ENCODE results near the gene INSIG1. TPM values are rescaled to one million over a fixed set of nuclear protein-coding genes. Genes with fewer than 3 reads are reported as not detected.

Gene INSIG1
- polyA plus RNA-seq, 1 of the 3 experiments (the other 2 are of a cell fraction) = 6.4 TPM

DNA sequence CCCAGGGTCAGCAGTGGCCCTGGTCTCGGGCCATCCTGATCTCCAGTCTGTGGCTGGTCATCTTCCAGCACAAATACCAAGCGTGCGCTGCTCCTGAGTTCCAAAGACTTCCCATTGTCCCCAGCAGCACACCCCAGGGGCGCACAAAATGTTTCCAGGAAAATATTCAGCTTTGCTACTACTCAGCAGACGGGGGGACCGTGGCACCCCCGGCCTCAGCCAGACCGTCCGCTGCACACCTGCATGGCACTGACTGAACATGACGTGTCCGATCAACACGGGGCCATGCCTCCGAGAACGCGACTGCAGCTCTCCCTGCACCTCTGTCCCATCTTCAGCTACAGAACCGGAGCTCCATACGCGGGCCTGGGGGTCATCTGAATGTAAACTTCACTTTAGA is 9.6 kb upstream of the INSIG1 start:
- ChIA-PET POLR2A (no interaction called here), CTCF (interaction anchor here (1.3 to 1.4 kb wide), 2 partner anchors 9 to 57 kb away, joined by 4 read pairs; partner anchors contain the start of gene INSIG1)
- H3K4me3 ChIP-seq (ENCODE audit: low read depth in 2 of 2, low read length in 1 of 2) = no peak overlapping the region
- H3K9me3 ChIP-seq = no peaks in the 10 kb centered on the region
- H3K4me1 ChIP-seq (ENCODE audit: control insufficient read depth in 1 of 2, insufficient read depth in 2 of 2, low read depth in 1 of 2, low read length in 1 of 2) = no peaks in the 10 kb centered on the region
- H3K79me2 ChIP-seq (ENCODE audit: insufficient read depth) = no peaks in the 10 kb centered on the region
- H3K9me2 ChIP-seq = no peaks in the 10 kb centered on the region
- no peak for TF ChIP-seq NFIC (IDR thresholded peaks at IDR 0.05; ENCODE audit: borderline replicate concordance)
- TF ChIP-seq, protein P1, sequence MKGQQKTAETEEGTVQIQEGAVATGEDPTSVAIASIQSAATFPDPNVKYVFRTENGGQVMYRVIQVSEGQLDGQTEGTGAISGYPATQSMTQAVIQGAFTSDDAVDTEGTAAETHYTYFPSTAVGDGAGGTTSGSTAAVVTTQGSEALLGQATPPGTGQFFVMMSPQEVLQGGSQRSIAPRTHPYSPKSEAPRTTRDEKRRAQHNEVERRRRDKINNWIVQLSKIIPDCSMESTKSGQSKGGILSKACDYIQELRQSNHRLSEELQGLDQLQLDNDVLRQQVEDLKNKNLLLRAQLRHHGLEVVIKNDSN (IDR thresholded peaks at IDR 0.05; ENCODE audit: borderline replicate concordance, low read depth) = no peak
- no peak for TF ChIP-seq FOXJ3 (CRISPR knock-in tag; IDR thresholded peaks at IDR 0.05)
- TF ChIP-seq, protein P2, sequence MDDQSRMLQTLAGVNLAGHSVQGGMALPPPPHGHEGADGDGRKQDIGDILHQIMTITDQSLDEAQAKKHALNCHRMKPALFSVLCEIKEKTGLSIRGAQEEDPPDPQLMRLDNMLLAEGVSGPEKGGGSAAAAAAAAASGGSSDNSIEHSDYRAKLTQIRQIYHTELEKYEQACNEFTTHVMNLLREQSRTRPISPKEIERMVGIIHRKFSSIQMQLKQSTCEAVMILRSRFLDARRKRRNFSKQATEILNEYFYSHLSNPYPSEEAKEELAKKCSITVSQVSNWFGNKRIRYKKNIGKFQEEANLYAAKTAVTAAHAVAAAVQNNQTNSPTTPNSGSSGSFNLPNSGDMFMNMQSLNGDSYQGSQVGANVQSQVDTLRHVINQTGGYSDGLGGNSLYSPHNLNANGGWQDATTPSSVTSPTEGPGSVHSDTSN (IDR thresholded peaks at IDR 0.05) = no peak
- no peak for TF ChIP-seq TCF12 (IDR thresholded peaks at IDR 0.05)
- TF ChIP-seq CHD2 (IDR thresholded peaks at IDR 0.05; ENCODE audit: low read length, partially characterized antibody) = no peak
- no peak for TF ChIP-seq JUND (IDR thresholded peaks at IDR 0.05)
- TF ChIP-seq RCOR1 (IDR thresholded peaks at IDR 0.05; ENCODE audit: low read length) = no peak
- no peak for TF ChIP-seq GATA2 (CRISPR knock-in tag; IDR thresholded peaks at IDR 0.05)
- no peak for TF ChIP-seq MEF2A (IDR thresholded peaks at IDR 0.05; ENCODE audit: borderline replicate concordance, low read depth)
- no peak for TF ChIP-seq GABPA (IDR thresholded peaks at IDR 0.05; ENCODE audit: low read depth)
- no peak for TF ChIP-seq EP300 (IDR thresholded peaks at IDR 0.05; ENCODE audit: borderline replicate concordance in 1 of 2, low read depth in 1 of 2, low read length in 1 of 2)
- no peak for TF ChIP-seq FOSL2 (IDR thresholded peaks at IDR 0.05; ENCODE audit: borderline replicate concordance, low read depth)
- no peak for TF ChIP-seq RAD21 (IDR thresholded peaks at IDR 0.05; ENCODE audit: low read length)
- TF ChIP-seq NRF1 (IDR thresholded peaks at IDR 0.05; ENCODE audit: low read depth, low read length) = no peak
- no peak for TF ChIP-seq TAF1 (IDR thresholded peaks at IDR 0.05; ENCODE audit: borderline replicate concordance, low read depth, low read length)
- no peaks in the 10 kb centered on the region for H3K36me3 ChIP-seq (replicated peaks in 1 of 2; ENCODE audit: control insufficient read depth in 1 of 2, insufficient read depth in 2 of 2, low read length in 1 of 2)
- H3K27me3 ChIP-seq (ENCODE audit: insufficient read depth) = peaks cover 29% of the 10 kb centered on the region
- H3F3A ChIP-seq (replicated peaks; ENCODE audit: insufficient read depth) = no peaks in the 10 kb centered on the region
- WGBS (ENCODE audit: low lambda C conversion rate) = 75% methylated on average over 16 of the region's 18 CpGs
- H3K4me2 ChIP-seq = no peak overlapping the region
- H3K9ac ChIP-seq = no peak overlapping the region
- no peaks in the 10 kb centered on the region for H4K20me1 ChIP-seq (ENCODE audit: insufficient read depth)
- DNase-seq = no peak
- H3K27ac ChIP-seq (ENCODE audit: low read depth in 2 of 2, low read length in 1 of 2) = no peak overlapping the region
- no peak overlapping the region for H2AFZ ChIP-seq (ENCODE audit: low read depth)

- DNase-seq = no peak
- peaks cover 28% of the 10 kb centered on the region for H3K27me3 ChIP-seq (ENCODE audit: insufficient read depth)
- no peak overlapping the region for H3K4me3 ChIP-seq (ENCODE audit: low read depth in 2 of 2, low read length in 1 of 2)
- no peaks in the 10 kb centered on the region for H3F3A ChIP-seq (replicated peaks; ENCODE audit: insufficient read depth)
- no peaks in the 10 kb centered on the region for H3K79me2 ChIP-seq (ENCODE audit: insufficient read depth)
- ChIA-PET POLR2A (no interaction called here), CTCF (interaction anchor here (0.7 to 1.2 kb wide), 2 partner anchors 56 to 375 kb away, joined by 4 to 5 read pairs; no protein-coding TSS in a partner anchor)
- H3K9me3 ChIP-seq = no peaks in the 10 kb centered on the region
- no peaks in the 10 kb centered on the region for H4K20me1 ChIP-seq (ENCODE audit: insufficient read depth)
- no peak for TF ChIP-seq NRF1 (IDR thresholded peaks at IDR 0.05; ENCODE audit: low read depth, low read length)
- no peak for TF ChIP-seq ELF1 (IDR thresholded peaks at IDR 0.05)
- TF ChIP-seq REST (IDR thresholded peaks at IDR 0.05; ENCODE audit: low read depth, low read length) = no peak
- no peak for TF ChIP-seq TCF12 (IDR thresholded peaks at IDR 0.05)
- no peak for TF ChIP-seq MEF2A (IDR thresholded peaks at IDR 0.05; ENCODE audit: borderline replicate concordance, low read depth)
- TF ChIP-seq, protein P3, sequence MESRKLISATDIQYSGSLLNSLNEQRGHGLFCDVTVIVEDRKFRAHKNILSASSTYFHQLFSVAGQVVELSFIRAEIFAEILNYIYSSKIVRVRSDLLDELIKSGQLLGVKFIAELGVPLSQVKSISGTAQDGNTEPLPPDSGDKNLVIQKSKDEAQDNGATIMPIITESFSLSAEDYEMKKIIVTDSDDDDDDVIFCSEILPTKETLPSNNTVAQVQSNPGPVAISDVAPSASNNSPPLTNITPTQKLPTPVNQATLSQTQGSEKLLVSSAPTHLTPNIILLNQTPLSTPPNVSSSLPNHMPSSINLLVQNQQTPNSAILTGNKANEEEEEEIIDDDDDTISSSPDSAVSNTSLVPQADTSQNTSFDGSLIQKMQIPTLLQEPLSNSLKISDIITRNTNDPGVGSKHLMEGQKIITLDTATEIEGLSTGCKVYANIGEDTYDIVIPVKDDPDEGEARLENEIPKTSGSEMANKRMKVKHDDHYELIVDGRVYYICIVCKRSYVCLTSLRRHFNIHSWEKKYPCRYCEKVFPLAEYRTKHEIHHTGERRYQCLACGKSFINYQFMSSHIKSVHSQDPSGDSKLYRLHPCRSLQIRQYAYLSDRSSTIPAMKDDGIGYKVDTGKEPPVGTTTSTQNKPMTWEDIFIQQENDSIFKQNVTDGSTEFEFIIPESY (IDR thresholded peaks at IDR 0.05; ENCODE audit: borderline replicate concordance, low read depth) = no peak
- no peak for TF ChIP-seq RXRA (IDR thresholded peaks at IDR 0.05; ENCODE audit: borderline replicate concordance, low read depth)
- TF ChIP-seq TEAD4 (IDR thresholded peaks at IDR 0.05; ENCODE audit: borderline replicate concordance, insufficient read depth) = no peak
- no peak for TF ChIP-seq JUND (IDR thresholded peaks at IDR 0.05)
- no peaks in the 10 kb centered on the region for H3K36me3 ChIP-seq (replicated peaks in 1 of 2; ENCODE audit: control insufficient read depth in 1 of 2, insufficient read depth in 2 of 2, low read length in 1 of 2)
- H3K27ac ChIP-seq (ENCODE audit: low read depth in 2 of 2, low read length in 1 of 2) = no peak overlapping the region
- H3K4me2 ChIP-seq = no peak overlapping the region
- no peak overlapping the region for H2AFZ ChIP-seq (ENCODE audit: low read depth)
- H3K9ac ChIP-seq = no peak overlapping the region
- 63% methylated on average over 7 of the region's 7 CpGs for WGBS (ENCODE audit: low lambda C conversion rate)
- no peaks in the 10 kb centered on the region for H3K4me1 ChIP-seq (ENCODE audit: control insufficient read depth in 1 of 2, insufficient read depth in 2 of 2, low read depth in 1 of 2, low read length in 1 of 2)
- H3K9me2 ChIP-seq = no peaks in the 10 kb centered on the region
These were observed 8.6 kb upstream of the INSIG1 start for GRCh38 chr7:155289107-155289506.

All from SK-N-SH (cell line).